GM18873 (cell line): ENCODE data around the gene PIGZ.

Experiments
- ATAC-seq: cut with Tn5 transposase; IDR thresholded peaks from one replicate; pipeline ENCODE4 v1.9.1; 2021; ENCODE audit warnings: mild to moderate bottlenecking, moderate library complexity, moderate number of reproducible peaks; ENCODE audit not compliant: unreplicated experiment, low FRiP score

Gene PIGZ

DNA sequence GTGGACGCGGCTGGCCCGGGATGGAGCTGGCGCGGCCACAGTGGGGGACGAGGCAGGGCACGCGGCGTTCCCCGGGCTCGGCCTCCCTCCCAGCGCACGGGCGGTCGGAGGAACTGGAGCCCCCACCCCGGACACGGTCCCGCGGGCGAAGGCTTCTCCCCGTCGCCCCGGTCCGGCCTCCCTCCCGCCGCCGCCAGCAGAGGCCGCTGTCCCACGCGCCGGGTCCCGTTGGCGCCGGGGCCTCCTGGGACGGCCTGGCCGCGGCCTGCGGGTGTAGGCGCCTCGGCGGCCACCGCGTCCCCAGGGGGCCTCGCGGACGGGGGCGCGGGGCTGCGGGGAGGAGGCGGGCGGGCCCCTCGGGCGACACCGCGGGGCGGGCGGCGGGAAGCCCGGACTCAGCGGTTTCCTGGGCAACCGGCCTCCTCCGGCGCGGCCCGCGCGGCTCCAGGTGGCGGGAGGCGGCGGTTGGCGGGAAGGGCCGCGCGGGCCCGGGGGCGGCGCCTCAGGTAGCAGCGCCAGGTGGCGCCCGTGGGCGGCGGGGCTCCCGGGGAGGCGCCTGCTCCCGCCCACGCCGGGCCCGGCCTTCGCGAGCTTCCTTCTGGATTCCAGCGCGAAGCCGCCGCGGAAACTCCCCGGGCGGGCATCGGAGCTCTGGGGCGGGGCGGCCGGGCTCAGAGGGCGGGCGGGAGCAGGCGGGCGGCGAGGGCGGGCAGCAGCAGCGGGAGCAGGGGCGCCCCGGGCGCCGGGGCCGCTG lies 34.2 kb upstream of the PIGZ start:
- ATAC-seq: no peak

DNA sequence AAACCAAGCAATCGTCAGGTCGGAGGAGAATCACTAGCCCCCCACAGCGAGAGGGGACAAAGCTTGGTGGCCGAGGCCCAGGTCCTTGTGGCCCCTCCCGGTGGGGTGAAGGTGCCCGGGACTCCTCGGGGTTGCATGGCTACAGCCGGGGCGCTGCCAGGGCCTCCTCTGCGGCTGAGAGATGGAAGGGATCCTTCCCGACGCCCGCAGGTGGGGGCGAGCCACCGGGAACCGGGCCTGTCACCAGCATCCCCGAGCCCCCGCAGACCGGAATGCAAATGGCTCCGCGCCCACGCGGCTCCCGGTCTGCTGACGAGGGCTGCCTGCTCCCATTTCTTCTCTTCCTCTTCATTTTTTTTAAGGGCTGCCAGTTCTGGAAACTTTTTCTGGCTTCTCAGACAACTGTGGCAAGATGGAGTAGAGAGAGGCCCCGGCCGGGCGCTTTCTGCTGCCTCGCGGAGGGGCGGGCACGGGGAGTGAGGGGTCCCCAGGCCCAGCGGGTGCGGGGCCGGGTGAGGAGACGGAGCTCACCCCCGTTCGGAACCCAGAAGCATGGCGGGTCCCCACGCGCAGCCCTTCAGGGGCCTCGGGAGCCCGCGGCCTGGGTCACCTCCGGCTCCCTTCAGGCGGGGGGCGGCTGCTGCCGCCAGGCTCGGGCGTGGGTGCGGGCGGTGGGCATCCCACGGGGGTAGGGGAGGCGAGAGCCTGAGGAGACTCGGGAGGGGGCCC lies 33.5 kb upstream of the PIGZ start:
- no peak for ATAC-seq

GRCh38 chr3:197001106-197001971 lies 32.7 kb upstream of the PIGZ start:
- no peak for ATAC-seq

DNA sequence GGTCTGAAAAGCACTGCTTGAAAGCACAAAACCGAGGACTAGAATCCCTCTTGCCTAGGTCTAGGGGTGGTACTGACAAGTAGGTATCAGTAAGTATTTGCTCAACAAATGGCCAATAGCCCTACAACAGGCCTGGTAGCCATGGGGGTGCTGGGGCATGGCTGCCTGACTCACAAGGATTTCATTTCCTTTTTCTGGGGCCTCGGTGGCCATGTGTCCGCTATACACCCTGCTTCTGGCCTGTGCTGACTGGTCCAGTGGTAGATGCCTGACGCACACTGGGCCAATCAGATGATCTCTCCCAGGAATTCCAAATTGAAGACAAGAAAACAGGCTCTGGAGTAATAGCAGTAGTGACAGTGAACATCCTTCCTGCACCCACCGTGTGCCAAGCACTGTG lies 31.6 kb upstream of the PIGZ start:
- ATAC-seq: no peak

GRCh38 chr3:196998966-196999760 lies 30.5 kb upstream of the PIGZ start:
- no peak for ATAC-seq

GRCh38 chr3:196997311-196997710 lies 28.7 kb upstream of the PIGZ start:
- no peak for ATAC-seq

DNA sequence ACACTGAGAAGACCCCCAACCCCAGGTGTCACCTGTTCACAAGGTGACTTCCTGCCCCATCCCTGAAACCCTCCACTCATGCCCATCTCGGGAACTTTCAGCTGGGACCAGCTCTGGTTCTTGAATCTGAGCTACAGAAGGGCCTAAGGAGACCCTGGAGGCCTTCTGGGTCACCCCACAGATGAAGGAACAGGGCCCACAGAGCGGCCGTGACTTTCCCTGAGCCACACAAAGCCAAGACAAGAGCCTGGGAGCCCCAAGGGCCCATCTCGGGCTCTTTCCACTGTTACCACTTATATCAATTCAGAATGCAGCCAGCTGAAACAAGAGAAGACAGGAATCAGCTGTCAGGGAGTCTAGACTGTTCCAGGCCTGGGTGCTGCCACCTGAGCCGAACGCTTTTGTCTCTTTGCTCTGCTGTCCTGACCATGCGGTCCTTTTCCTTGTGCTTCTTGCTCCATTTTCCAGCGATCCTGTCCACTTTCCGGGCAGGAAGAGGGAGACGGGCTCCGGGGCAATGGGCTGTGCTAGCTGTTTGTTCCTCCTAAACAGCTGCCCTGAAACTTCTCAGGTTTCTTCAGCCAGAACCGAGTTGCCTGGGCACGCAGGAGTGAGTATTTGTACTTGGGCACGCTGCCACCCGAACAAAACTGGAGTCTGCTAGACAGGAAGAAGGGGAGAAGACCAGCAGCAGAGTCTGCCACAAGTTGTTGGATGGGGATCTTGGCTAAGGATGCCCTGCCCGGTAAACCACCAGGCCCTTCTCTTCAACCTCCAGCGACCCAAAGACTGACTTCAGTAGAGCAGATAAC lies 28.0 kb upstream of the PIGZ start:
- no peak for ATAC-seq

DNA sequence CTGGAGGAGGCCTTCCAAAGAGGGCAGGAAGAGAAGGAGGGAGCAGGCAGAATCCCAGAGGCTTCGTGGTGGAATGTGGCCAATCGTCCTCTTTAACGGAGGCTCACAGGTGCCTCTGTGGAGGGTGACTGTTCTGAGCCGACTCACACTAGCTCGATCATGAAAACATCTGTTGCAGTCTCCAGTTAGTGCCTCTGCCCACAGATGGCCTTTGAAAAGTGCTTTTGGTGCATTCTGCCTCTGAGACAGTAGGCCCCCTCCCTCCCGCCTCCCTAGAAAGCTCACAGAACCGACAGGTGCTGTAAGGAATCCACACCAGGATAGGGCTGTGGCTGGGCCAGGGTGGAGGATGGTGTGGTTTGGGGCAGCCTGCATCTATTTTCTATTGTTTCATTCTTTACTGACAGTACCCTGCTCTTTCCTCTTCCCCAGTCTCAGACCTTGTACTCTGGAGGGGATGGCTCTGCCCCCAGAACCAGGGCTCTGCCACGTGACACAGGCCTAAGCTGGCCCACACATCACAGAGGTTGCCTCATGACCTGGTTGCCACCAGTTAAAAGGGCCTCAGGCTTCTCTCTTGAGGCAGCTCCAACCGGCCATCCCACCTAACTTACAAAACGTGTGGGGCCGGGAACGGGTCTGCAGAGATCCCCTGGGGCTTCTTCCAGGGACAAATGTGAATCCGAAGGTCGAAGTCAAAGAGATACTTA lies 27.2 kb upstream of the PIGZ start:
- no peak for ATAC-seq

GRCh38 chr3:196995027-196995426 lies 26.4 kb upstream of the PIGZ start:
- ATAC-seq: no peak

- no peak for ATAC-seq
These were observed 25.4 kb upstream of the PIGZ start for GRCh38 chr3:196994056-196994455.

DNA sequence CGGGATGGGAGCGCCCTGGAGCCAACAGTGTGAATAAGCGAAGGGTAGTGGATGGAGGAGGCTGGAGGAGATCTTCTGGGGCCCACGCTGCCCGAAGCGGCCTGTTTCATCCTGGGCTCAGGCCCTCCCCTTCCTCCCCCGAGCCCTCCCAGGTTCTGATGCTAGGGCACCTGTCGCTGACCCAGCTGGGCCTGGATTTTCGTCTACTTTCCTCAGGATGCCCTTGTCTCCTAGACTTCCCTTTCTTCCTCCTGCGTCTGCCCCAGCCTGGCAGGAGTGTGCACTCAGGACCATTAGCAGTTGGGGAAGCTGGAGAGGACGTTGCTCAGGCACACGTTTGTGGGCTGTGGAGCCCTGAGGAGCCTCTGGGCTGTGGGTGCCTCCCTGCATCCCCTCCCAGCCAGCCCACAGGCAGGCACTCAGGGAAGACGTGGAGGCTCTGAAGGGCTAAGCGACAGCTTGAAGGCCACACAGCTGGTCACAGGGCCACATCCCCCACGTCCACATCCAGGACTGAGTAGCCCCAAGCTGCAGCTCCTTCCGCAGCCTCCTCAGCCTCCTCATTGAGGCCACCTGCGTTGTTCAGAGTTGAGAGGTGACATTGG lies 23.9 kb upstream of the PIGZ start:
- no peak for ATAC-seq

DNA sequence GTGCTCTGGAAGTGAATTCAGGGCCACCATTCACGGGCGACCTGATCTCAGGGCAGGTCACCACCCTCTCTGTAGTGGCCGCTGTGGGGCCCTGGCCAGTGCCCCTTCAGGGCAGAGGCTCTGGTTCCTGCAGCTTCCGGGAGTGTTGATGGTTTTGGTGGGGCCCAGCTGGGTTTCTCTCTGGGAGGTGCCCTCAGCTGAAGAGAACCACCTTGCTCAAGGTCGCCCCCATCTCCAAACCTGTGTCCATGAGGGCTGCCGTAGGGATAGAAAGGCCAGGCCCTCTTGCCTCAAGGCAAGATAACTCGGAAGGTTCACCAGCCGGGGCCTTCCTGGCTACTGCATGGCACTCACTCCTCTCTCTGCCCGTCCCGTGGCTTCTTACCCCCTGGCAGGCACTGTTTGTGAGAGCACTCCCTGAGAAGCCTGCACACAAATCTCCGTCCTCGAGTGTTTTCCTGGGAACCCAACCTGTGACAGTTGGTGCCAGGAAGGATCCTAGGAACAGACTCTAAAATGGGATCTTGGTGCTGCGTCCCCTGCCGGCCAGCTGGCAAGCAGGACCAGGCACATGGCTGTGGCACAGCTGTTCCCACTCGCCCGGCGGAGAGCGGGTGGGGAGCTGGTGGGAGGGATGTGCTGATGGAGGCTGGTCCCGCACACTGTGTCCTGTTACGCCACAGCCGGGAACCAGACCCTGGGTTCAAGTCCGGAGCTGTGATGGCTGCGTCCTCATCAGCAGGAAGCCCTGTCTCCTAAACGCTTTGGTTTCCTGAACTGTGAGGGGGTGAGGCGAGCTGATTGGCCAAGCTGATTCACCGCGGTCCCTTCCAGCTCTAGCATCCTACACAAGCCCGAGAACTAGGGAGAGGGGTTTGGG lies 23.2 kb upstream of the PIGZ start:
- ATAC-seq: no peak

GRCh38 chr3:196990601-196991007 lies 22.0 kb upstream of the PIGZ start:
- no peak for ATAC-seq

GRCh38 chr3:196989721-196990262 lies 21.2 kb upstream of the PIGZ start:
- no peak for ATAC-seq

GRCh38 chr3:196988241-196989029 lies 19.8 kb upstream of the PIGZ start:
- no peak for ATAC-seq

DNA sequence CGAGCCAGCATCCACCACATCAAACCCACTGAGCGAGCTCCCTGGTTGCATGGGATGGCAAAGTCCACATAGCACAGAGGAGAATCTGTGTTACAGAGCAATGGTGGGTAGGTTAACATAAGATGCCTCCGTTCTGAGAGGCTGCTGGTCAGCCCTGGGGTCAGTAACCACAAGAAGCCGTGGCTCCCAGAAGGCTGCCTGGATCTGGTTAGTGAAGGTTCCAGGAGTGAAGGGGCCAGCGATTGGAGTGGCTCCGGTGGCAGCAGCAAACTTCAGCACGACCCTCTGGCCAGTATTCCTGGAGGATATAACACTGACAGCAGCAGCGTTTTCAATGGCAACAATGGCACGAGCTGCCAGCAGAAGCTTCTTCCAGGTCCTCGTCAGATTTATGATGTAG lies 18.4 kb upstream of the PIGZ start:
- no peak for ATAC-seq
